Liver (tissue), 9 donors: ENCODE results near the gene CDC42BPB. TPM values are rescaled to one million over a fixed set of nuclear protein-coding genes. Genes with fewer than 3 reads are reported as not detected.

Experiments used
- DNase-seq: peaks from one replicate; pipeline ENCODE4 v3.0.0-alpha.2; 2017; ENCODE audit warnings: low spot score
- H3K27ac ChIP-seq, 2 donors: one replicate each; pipeline ENCODE4 v1.7.0; 2013; ENCODE audit warnings: inconsistent platforms in 2 of 2, low read length in 2 of 2, control low read depth in 1 of 2, low read depth in 1 of 2, mild to moderate bottlenecking in 1 of 2
- H3K27me3 ChIP-seq, 4 donors: one replicate each; pipeline versions ENCODE4 v1.6.1 to v1.7.0; 2013; ENCODE audit warnings: low read length in 3 of 4, inconsistent platforms in 1 of 4, mild to moderate bottlenecking in 1 of 4, moderate library complexity in 1 of 4; ENCODE audit not compliant: control insufficient read depth in 4 of 4, insufficient read depth in 4 of 4
- H3K36me3 ChIP-seq, 4 donors: one replicate each; pipeline versions ENCODE4 v1.6.1 to v1.7.0; 2013; ENCODE audit warnings: low read length in 3 of 4, mild to moderate bottlenecking in 3 of 4, low read depth in 1 of 4, moderate library complexity in 1 of 4; ENCODE audit not compliant: control insufficient read depth in 4 of 4, insufficient read depth in 3 of 4
- H3K4me1 ChIP-seq, 4 donors: one replicate each; pipeline versions ENCODE4 v1.6.1 to v1.7.0; 2013; ENCODE audit warnings: low read length in 3 of 4, mild to moderate bottlenecking in 3 of 4, moderate library complexity in 1 of 4; ENCODE audit not compliant: control insufficient read depth in 4 of 4, insufficient read depth in 4 of 4
- H3K4me3 ChIP-seq, 3 donors: one replicate each; pipeline versions ENCODE4 v1.6.1 to v1.7.0; 2013; ENCODE audit warnings: low read length in 3 of 3, control low read depth in 1 of 3, low read depth in 1 of 3, mild to moderate bottlenecking in 1 of 3
- H3K9ac ChIP-seq, 2 donors: one replicate each; pipeline ENCODE4 v1.7.0; 2013; ENCODE audit warnings: low read length in 2 of 2, mild to moderate bottlenecking in 2 of 2, moderate library complexity in 2 of 2, control low read depth in 1 of 2, low read depth in 1 of 2
- H3K9me3 ChIP-seq, 4 donors: one replicate each; pipeline versions ENCODE4 v1.6.1 to v1.7.0; 2013; ENCODE audit warnings: low read length in 3 of 4; ENCODE audit not compliant: control insufficient read depth in 4 of 4
- EGR1 ChIP-seq, 2 donors: IDR thresholded peaks; 2 replicates each; pipeline ENCODE4 v1.6.1; 2016 to 2018; ENCODE audit warnings: antibody characterized with exemption in 2 of 2, low read depth in 2 of 2
- FOXA1 ChIP-seq: IDR thresholded peaks from 2 replicates; pipeline ENCODE4 v1.6.1; 2016; ENCODE audit warnings: antibody characterized with exemption
- FOXA2 ChIP-seq: IDR thresholded peaks from 2 replicates; pipeline ENCODE4 v1.6.1; 2016; ENCODE audit warnings: antibody characterized with exemption
- GABPA ChIP-seq, 2 donors: IDR thresholded peaks in 1 of 2; conservative IDR thresholded peaks in 1 of 2; 2 replicates each; pipeline ENCODE4 v1.6.1; 2016; ENCODE audit warnings: antibody characterized with exemption in 2 of 2, mild to moderate bottlenecking in 1 of 2, moderate library complexity in 1 of 2
- HNF4A ChIP-seq, 2 donors: conservative IDR thresholded peaks; 2 replicates each; pipeline ENCODE4 v1.6.1; 2016; ENCODE audit warnings: antibody characterized with exemption in 2 of 2, mild to moderate bottlenecking in 2 of 2
- HNF4G ChIP-seq: IDR thresholded peaks from 2 replicates; pipeline ENCODE4 v1.6.1; 2016; ENCODE audit warnings: antibody characterized with exemption
- JUND ChIP-seq, 2 donors: IDR thresholded peaks; 2 replicates each; pipeline ENCODE4 v1.6.1; 2016; ENCODE audit warnings: antibody characterized with exemption in 2 of 2
- NR2F2 ChIP-seq: IDR thresholded peaks from 2 replicates; pipeline ENCODE4 v1.6.1; 2016; ENCODE audit warnings: antibody characterized with exemption
- RAD21 ChIP-seq, 2 donors: IDR thresholded peaks; 2 replicates each; pipeline ENCODE4 v1.6.1; 2016; ENCODE audit warnings: antibody characterized with exemption in 2 of 2, mild to moderate bottlenecking in 2 of 2
- REST ChIP-seq: IDR thresholded peaks from 2 replicates; pipeline ENCODE4 v1.6.1; 2016; ENCODE audit warnings: antibody characterized with exemption, mild to moderate bottlenecking
- RXRA ChIP-seq, 2 donors: IDR thresholded peaks; 2 replicates each; pipeline ENCODE4 v1.6.1; 2017 to 2018; ENCODE audit warnings: antibody characterized with exemption in 2 of 2, mild to moderate bottlenecking in 1 of 2
- SP1 ChIP-seq: IDR thresholded peaks from 2 replicates; pipeline ENCODE4 v1.6.1; 2018; ENCODE audit warnings: antibody characterized with exemption, mild to moderate bottlenecking
- TAF1 ChIP-seq: conservative IDR thresholded peaks from 2 replicates; pipeline ENCODE4 v1.6.1; 2016; ENCODE audit warnings: antibody characterized with exemption, mild to moderate bottlenecking
- YY1 ChIP-seq: IDR thresholded peaks from 2 replicates; pipeline ENCODE4 v1.6.1; 2016; ENCODE audit warnings: antibody characterized with exemption, mild to moderate bottlenecking
- WGBS: extraction: QIAGEN DNeasy Blood & Tissue Kit; methylation state at CpG from one replicate; pipeline ENCODE4 v1.1.7; 2013; 5-methylcytosine and 5-hydroxymethylcytosine counted together
- polyA plus RNA-seq, 2 donors: library from polyadenylated mRNA; stranded (reverse) in 1 of 2; unstranded in 1 of 2; fragments of 200-250 nt in 1 of 2; fragments of >200 nt in 1 of 2; fragmentation: Nextera tagmentation in 1 of 2; extraction: Ambion mirVana in 1 of 2; gene quantifications; one replicate each; pipeline versions ENCODE4 v1.2.1 to v1.2.3, GENCODE V29; 2013 to 2015
- total RNA-seq, 2 donors: library from RNA; depleted of rRNA; stranded (reverse); fragments of >200 nt; gene quantifications; one replicate each; pipeline ENCODE4 v1.2.3, GENCODE V29; 2014
- TF ChIP-seq, protein P1 (sequence below): IDR thresholded peaks from 2 replicates; pipeline ENCODE4 v1.6.1; 2016; ENCODE audit warnings: antibody characterized with exemption
- TF ChIP-seq, protein P2 (sequence below): IDR thresholded peaks from 2 replicates; pipeline ENCODE4 v1.6.1; 2016; ENCODE audit warnings: antibody characterized with exemption
- TF ChIP-seq, protein P3 (sequence below): IDR thresholded peaks from 2 replicates; pipeline ENCODE4 v1.6.1; 2016; ENCODE audit warnings: antibody characterized with exemption
- TF ChIP-seq, protein P4 (sequence below): fragments of 150-350 bp; IDR thresholded peaks from 2 replicates; pipeline ENCODE4 v1.5.1; 2017; ENCODE audit warnings: improper control_type of control experiment, low read depth, low read length; ENCODE audit not compliant: missing input control
- donor health status: healthy.
- donor health status: healthy.
- donor health status: healthy.
- donor health status: healthy.
- donor health status: healthy.

The CDC42BPB gene
- total and polyA plus RNA-seq, 4 donors = 4.1 to 78.7 (median 29.7) TPM

DNA sequence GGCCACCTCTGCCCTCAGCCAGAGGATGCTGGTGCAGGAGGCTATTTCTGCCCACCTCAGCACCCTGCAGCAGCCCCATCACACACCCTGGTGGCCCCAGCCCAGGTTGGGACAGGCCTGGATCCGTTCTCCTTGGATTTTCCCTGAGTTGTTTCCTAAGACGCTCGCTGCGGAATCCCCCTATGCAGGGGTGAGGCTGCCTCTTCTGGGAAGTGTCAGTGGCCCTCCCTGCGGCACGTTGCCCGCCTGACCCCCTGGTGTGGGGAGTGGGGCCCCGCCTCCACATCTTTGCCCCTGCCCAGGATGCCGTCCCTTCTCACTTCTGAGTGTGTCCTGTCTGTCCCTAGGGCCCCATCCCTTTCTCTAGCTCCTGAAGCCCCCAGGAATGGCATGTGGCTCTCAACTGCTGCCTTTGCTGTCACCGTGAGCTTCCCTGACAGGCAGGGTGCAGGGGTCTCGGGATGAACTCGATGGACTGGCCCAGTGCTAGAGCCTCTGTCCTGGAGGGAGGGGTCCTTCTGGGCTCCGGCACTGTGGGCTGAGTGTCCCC, 36.6 kb upstream of the CDC42BPB start:
- H3K9ac ChIP-seq = no peak overlapping the region
- H3K27me3 ChIP-seq = no peaks in the 10 kb centered on the region
- H3K36me3 ChIP-seq = no peaks in the 10 kb centered on the region
- TF ChIP-seq SP1 (no peak), JUND (IDR thresholded peaks at IDR 0.05) (no peak), RXRA (IDR thresholded peaks at IDR 0.05) (no peak), EGR1 (IDR thresholded peaks at IDR 0.05; ENCODE audit: low read depth in 2 of 2) (no peak), TAF1 (no peak), FOXA1 (no peak), YY1 (no peak), RAD21 (IDR thresholded peaks at IDR 0.05) (no peak), HNF4G (no peak), NR2F2 (no peak), REST (no peak), FOXA2 (no peak), GABPA (IDR thresholded peaks at IDR 0.05 in 1 of 2, conservative IDR thresholded peaks at IDR 0.05 in 1 of 2) (no peak), HNF4A (conservative IDR thresholded peaks at IDR 0.05) (no peak)
- TF ChIP-seq, protein P1, sequence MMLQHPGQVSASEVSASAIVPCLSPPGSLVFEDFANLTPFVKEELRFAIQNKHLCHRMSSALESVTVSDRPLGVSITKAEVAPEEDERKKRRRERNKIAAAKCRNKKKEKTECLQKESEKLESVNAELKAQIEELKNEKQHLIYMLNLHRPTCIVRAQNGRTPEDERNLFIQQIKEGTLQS = no peak
- TF ChIP-seq, protein P2, sequence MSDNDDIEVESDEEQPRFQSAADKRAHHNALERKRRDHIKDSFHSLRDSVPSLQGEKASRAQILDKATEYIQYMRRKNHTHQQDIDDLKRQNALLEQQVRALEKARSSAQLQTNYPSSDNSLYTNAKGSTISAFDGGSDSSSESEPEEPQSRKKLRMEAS = no peak
- TF ChIP-seq, protein P3, sequence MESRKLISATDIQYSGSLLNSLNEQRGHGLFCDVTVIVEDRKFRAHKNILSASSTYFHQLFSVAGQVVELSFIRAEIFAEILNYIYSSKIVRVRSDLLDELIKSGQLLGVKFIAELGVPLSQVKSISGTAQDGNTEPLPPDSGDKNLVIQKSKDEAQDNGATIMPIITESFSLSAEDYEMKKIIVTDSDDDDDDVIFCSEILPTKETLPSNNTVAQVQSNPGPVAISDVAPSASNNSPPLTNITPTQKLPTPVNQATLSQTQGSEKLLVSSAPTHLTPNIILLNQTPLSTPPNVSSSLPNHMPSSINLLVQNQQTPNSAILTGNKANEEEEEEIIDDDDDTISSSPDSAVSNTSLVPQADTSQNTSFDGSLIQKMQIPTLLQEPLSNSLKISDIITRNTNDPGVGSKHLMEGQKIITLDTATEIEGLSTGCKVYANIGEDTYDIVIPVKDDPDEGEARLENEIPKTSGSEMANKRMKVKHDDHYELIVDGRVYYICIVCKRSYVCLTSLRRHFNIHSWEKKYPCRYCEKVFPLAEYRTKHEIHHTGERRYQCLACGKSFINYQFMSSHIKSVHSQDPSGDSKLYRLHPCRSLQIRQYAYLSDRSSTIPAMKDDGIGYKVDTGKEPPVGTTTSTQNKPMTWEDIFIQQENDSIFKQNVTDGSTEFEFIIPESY = no peak
- TF ChIP-seq, protein P4, sequence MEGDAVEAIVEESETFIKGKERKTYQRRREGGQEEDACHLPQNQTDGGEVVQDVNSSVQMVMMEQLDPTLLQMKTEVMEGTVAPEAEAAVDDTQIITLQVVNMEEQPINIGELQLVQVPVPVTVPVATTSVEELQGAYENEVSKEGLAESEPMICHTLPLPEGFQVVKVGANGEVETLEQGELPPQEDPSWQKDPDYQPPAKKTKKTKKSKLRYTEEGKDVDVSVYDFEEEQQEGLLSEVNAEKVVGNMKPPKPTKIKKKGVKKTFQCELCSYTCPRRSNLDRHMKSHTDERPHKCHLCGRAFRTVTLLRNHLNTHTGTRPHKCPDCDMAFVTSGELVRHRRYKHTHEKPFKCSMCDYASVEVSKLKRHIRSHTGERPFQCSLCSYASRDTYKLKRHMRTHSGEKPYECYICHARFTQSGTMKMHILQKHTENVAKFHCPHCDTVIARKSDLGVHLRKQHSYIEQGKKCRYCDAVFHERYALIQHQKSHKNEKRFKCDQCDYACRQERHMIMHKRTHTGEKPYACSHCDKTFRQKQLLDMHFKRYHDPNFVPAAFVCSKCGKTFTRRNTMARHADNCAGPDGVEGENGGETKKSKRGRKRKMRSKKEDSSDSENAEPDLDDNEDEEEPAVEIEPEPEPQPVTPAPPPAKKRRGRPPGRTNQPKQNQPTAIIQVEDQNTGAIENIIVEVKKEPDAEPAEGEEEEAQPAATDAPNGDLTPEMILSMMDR = no peak
- H3K4me3 ChIP-seq = peak overlapping the region in 1 of 3 donors; percentile 58
- H3K4me1 ChIP-seq = peaks cover 11 to 59% (median 35%) of the 10 kb centered on the region in 4 donors
- 71% methylated on average over 13 of the region's 13 CpGs for WGBS
- peak overlapping the region; percentile 78 to 86 for H3K27ac ChIP-seq
- DNase-seq = no peak
- H3K9me3 ChIP-seq = no peaks in the 10 kb centered on the region
